ENCODE results near the gene TEX13D.

TEX13D gene

DNA sequence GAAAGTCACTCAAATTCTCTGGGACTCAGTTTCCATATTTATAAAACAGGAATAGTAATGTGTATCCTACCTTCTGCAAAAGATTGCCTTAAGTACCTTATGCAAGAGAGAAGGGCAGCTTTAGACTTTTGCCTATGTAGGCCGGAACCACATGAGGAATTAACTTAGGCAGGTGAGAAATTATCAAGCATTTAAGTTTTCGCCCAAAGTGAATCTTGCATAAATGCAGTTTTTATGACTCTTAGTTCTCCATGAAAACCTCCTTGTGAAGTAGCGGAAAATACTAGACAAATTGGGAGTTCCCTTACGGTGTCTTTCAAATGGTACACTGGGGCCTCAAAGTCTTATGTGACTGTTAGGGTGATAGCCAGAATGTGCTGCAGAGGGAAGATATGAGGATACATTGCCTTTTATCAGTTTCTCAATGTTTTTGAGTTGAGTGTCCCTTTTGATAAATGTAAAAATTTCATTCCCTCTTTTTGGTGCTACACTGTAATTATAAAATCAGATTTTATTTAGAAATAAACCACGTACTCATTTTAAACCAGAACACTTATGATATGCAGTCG lies 16.5 kb downstream of the TEX13D start:
- DNase-seq, result no peak

DNA sequence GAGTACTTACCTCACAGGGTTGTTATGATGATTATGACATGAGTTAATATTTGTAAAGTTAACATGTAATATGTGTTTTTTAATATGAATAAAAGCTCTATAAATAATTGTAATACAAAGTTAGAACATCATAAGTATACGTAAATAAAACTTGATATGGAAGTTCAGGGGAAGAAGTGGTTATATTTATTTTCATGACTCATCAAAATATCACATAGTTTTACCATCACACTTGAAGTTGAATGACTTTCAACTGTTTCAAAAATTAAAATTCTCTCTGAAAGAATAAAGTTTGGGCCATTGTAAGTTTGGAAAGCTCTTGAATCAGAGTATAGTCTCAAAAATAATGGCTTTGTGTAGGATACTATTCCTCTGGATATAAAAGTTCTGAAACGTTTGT lies 22.2 kb downstream of the TEX13D start:
- DNase-seq, result no peak

DNA sequence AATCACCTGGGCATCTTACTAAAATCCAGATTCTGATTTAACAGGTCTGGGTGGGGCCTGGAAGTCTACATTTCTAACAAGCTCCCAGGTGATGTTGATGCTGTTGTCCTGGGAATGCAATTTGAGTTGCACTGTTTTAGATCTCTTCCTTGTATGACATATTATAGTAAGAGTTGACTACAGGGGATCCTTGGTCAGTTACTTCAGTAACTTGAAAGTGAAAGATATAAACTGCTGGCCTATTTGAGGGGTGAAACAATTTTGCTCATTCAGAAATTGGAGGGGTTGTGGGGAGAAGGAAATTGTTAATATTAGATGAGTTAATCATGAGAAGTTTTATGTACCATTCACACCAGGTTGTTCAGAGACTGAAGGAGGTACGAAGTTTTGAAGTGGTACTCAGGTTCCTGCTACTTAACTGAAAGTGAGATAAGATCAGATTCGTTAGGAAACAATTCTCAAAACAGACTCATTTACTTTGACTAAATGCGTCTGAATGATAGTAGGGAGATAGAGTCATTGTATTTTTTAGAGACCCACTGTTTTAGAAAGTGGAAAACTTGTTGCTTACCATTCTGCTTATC lies 26.4 kb downstream of the TEX13D start:
- no peak for DNase-seq

GRCh38 chrX:124362072-124362471 lies 29.6 kb downstream of the TEX13D start:
- no peak for DNase-seq

GRCh38 chrX:124362761-124363160 lies 30.3 kb downstream of the TEX13D start:
- no peak for DNase-seq

- no peak for DNase-seq
Observed at GRCh38 chrX:124369722-124370121, 37.3 kb downstream of the TEX13D start.

DNA sequence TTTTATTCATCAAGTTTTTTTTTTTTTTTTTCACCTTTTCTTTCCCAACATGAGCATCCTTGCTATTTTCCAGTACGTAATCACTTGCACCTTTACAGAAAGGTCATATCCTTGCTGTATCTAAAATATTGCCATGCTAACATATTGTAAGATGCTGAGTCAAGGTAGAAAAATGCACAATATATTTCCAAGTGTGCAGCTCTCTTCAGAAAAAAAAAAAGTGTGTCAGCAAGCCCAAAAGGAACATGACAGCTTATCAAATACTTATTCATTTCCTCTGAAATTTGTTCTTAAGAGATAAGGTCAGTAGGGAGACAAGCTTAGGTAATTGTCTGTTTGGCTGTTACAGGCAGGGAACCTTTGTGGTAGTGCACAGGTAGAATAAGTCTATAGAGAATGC lies 40.9 kb downstream of the TEX13D start:
- no peak for DNase-seq

DNA sequence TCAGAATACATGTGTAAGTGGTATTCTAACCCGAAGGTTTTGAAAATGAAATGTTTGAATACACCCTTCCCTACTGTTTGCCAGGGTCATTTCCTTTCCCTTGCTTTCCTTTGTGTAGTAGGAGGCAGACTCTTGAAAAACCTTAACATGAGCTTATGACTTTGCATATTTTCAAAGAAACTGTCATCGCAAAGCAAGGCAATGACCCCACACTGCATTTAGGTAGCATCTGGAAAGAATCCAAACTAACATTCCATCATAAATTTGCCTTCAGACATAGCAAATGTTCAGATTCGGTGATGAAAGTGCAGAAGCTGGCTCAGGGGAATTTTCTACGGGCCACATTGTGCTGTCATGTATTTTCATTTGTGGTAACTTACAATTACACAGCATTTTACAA lies 46.2 kb downstream of the TEX13D start:
- no peak for DNase-seq

DNA sequence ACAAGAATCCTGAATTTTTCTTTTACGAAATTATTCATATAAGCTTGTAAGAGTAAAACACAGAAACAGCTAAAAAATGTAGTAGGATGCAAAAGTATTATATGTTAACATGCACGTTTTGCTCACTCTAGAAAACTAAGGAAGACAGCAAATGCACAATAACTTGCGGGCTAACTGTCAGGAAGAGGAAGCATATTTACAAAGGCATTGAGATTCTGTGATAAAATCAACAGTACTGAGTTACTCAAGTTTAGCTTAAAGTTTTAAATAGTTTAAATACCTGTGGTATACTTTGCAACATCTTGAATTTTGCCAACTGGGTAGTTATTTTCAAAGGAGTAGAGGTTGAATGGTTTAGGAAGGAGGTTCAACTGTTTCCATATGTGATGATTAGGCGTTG lies 50.9 kb downstream of the TEX13D start:
- DNase-seq, result no peak

DNA sequence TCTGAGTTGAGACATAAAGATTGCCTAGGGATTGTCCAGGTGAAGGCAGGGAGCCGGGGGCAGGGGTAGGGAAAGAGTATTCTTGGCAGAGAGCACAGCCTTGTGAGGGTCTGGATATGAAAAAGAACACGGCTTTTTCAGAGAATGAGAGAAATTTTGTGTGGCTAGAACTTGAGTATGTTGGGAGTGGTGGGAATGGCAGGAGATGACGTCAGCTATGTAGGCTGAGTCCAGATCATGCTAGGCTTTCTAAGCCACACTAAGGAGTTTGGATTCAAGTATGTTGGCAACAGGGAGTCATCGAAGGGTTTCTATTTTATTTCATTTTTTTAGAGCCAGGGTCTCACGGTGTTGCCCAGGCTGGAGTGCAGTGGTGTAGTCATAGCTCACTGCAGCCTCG lies 53.9 kb downstream of the TEX13D start:
- no peak for DNase-seq

Measured in activated CD4-positive, alpha-beta T cell treated with anti-CD3 and anti-CD28 coated beads for 1 hour (primary cell).